Measurements from ENCODE around the gene MEP1A.

- TF ChIP-seq, protein P1, sequence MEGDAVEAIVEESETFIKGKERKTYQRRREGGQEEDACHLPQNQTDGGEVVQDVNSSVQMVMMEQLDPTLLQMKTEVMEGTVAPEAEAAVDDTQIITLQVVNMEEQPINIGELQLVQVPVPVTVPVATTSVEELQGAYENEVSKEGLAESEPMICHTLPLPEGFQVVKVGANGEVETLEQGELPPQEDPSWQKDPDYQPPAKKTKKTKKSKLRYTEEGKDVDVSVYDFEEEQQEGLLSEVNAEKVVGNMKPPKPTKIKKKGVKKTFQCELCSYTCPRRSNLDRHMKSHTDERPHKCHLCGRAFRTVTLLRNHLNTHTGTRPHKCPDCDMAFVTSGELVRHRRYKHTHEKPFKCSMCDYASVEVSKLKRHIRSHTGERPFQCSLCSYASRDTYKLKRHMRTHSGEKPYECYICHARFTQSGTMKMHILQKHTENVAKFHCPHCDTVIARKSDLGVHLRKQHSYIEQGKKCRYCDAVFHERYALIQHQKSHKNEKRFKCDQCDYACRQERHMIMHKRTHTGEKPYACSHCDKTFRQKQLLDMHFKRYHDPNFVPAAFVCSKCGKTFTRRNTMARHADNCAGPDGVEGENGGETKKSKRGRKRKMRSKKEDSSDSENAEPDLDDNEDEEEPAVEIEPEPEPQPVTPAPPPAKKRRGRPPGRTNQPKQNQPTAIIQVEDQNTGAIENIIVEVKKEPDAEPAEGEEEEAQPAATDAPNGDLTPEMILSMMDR (IDR thresholded peaks at IDR 0.05; ENCODE audit: low read depth, low read length): no peak
- TF ChIP-seq, protein P2, sequence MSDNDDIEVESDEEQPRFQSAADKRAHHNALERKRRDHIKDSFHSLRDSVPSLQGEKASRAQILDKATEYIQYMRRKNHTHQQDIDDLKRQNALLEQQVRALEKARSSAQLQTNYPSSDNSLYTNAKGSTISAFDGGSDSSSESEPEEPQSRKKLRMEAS (IDR thresholded peaks at IDR 0.05; ENCODE audit: low read depth, low read length): no peak
- TF ChIP-seq POLR2A (IDR thresholded peaks at IDR 0.05; ENCODE audit: extremely low read depth, insufficient read length) (no peak), MYC (IDR thresholded peaks at IDR 0.05; ENCODE audit: low read depth, low read length) (no peak)
These were observed 35.8 kb downstream of the MEP1A start for GRCh38 chr6:46828939-46829338.
